LNCAP (cell line): ENCODE data around the gene TSPYL6.

Source experiments
- CTCF ChIP-seq: fragments of 450-650 bp; IDR thresholded peaks from 2 replicates; pipeline ENCODE4 v1.5.1; 2017; ENCODE audit warnings: mild to moderate bottlenecking

Gene TSPYL6

DNA sequence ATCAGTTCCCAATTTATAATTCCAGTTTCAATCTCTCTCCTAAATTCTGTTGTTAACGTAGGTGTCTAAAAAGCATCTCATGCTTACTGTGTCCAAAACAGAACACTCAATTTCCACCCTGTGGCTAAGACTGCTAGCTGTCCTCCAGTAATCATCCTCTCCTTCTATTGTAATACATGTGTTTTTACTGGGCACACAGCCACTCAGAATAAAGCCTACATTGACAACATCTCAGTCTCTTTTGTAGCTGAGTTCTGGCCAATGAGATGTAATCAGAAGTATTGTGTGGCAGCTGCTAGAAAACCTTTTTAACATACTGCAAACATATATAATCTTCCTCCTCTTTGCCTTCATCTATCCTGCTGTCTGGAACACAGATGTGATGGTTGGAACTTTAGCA lies 29.4 kb upstream of the TSPYL6 start:
- no peak for TF ChIP-seq CTCF

DNA sequence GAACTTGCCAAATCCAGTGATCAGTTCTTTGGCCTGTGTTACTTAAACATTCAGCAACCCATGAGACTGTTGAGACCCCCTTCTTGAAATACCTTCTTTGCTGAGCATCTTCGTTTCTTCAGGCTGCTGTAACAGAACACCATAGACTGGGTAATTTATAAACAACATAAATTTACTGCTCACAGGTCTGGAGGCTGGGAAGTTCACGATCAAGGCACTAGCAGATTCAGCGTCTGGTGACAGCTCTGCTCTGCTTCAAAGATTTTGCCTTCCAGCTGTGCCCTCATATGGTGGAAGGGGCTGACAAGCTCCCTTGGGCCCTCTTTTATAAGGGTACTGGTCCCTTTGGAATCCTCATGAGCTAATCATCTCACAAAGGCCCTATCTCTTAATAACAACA lies 28.8 kb upstream of the TSPYL6 start:
- TF ChIP-seq CTCF: no peak

DNA sequence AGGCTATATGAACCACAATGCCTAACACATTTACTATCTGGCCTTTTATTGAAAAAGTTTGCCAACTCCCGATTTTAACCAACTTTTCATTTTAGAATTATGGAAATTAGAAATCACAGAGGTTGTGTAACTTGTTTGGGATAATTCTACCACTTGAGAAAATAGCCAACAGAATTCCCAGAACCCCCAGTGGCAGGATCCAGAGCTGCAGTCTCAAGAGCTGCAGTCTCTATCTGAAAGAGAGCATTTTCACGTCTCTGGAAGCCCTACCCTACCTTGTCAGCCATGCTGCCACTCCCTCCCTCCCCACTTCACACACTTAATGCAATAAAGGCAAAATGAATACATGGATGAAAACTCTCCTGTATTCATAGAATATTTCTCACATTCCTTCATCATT lies 23.4 kb upstream of the TSPYL6 start:
- no peak for TF ChIP-seq CTCF

- no peak for TF ChIP-seq CTCF
Measured at GRCh38 chr2:54275541-54275940, 19.5 kb upstream of the TSPYL6 start.

- no peak for TF ChIP-seq CTCF
Measured at GRCh38 chr2:54274781-54275242, 18.8 kb upstream of the TSPYL6 start.

- no peak for TF ChIP-seq CTCF
Measured at GRCh38 chr2:54271843-54272627, 16.0 kb upstream of the TSPYL6 start.

DNA sequence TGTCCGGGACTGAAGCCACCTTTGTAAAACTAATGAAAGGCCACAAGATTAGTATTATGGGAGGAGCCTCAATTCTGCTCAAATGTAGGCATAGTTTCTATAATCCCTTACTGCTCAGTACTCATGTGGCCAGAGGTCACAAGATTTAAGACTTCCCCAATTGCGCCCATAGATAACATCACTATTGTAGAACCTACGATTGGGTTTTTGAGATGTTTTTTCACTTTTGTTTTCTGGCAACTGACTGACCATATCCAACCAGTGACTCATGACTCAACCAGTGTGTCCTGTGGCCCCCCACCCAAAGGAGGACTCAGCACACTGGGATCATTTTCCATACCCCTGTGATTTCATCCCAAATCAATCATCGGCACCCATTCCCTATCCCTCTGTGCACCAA lies 15.2 kb upstream of the TSPYL6 start:
- TF ChIP-seq CTCF: no peak

DNA sequence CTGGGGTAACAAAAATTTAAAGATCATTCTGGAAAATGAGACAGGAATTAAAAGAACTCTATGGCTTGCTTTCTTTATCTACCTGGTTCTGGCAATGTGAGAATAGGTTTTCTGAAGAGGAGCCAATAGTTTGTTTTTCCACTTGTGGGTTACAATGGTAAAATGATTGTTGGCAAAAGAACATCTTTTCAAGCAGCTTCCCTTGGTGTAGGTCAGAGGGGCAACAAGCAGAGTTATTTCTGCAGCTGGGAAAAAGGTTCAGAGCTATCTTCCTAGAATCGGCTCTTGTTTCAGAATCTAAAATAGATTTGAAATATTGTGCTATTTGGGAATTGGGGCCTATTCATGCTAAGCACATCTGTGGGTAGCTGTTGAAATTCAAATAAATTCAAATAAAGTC lies 11.5 kb upstream of the TSPYL6 start:
- no peak for TF ChIP-seq CTCF
